IMR-90 (cell line): ENCODE data around the gene PRKN. TPM values are rescaled to one million over a fixed set of nuclear protein-coding genes. Genes with fewer than 3 reads are reported as not detected.

ENCODE experiments used
- ATAC-seq: fragments of 200-7000 bp; cut with Tn5 transposase; 2 replicates; pipeline ENCODE4 v1.9.1; 2020; ENCODE audit warnings: low read depth, mild to moderate bottlenecking, moderate library complexity
- BruUV-seq: library from RNA; stranded (reverse); fragments of 400-500 nt; replicated peaks from 2 replicates; lab custom pipeline; 2021; lab: Mats Ljungman, UMichigan
- CTCF ChIA-PET: fragments of 300-600 bp; formaldehyde crosslinking; extraction: SDS; loops from one replicate; lab custom pipeline; 2021; ENCODE audit warnings: antibody characterized with exemption; lab: Yijun Ruan, JAX
- POLR2A ChIA-PET: fragments of 300-600 bp; sonication (Branson Sonifier 250); formaldehyde crosslinking; loops from one replicate; lab custom pipeline; 2022; ENCODE audit warnings: antibody characterized with exemption; ENCODE audit not compliant: unreplicated experiment; lab: Charles Lee
- DNase-seq: peaks from one replicate; pipeline ENCODE4 v3.0.0; 2013
- H2AFZ ChIP-seq: replicated peaks from 2 replicates; pipeline ENCODE3; 2013; ENCODE audit warnings: low read length, mild to moderate bottlenecking; ENCODE audit not compliant: poor library complexity
- H2AK5ac ChIP-seq: 2 replicates; pipeline ENCODE4 v1.6.1; 2013; ENCODE audit warnings: low read depth, low read length, inconsistent platforms
- H2AK9ac ChIP-seq: replicated peaks from 2 replicates; pipeline ENCODE3; 2013; ENCODE audit warnings: mild to moderate bottlenecking, low read depth, low read length, moderate library complexity; ENCODE audit not compliant: poor library complexity
- H2BK120ac ChIP-seq: 2 replicates; pipeline ENCODE4 v1.6.1; 2013; ENCODE audit warnings: low read depth, low read length, inconsistent platforms
- H2BK15ac ChIP-seq: 3 replicates; pipeline ENCODE4 v1.6.1; 2013; ENCODE audit warnings: low read depth, low read length, inconsistent platforms
- H2BK20ac ChIP-seq: 2 replicates; pipeline ENCODE4 v1.6.1; 2013; ENCODE audit warnings: low read depth, mild to moderate bottlenecking, inconsistent platforms, low read length, moderate library complexity
- H2BK5ac ChIP-seq: 2 replicates; pipeline ENCODE4 v1.6.1; 2013; ENCODE audit warnings: mild to moderate bottlenecking, low read depth, low read length, inconsistent platforms; ENCODE audit not compliant: poor library complexity, severe bottlenecking
- H3K14ac ChIP-seq: replicated peaks from 2 replicates; pipeline ENCODE4 v1.6.1; 2013; ENCODE audit warnings: low read depth, low read length, inconsistent platforms
- H3K18ac ChIP-seq: 2 replicates; pipeline ENCODE4 v1.6.1; 2013; ENCODE audit warnings: low read depth, low read length, control low read depth
- H3K23ac ChIP-seq: 2 replicates; pipeline ENCODE4 v1.6.1; 2013; ENCODE audit warnings: low read depth, low read length, inconsistent platforms
- H3K27ac ChIP-seq: 2 replicates; pipeline ENCODE4 v1.5.1; 2013; ENCODE audit warnings: mild to moderate bottlenecking, control low read depth, low read length; ENCODE audit not compliant: insufficient read depth
- H3K27me3 ChIP-seq: 2 replicates; pipeline ENCODE4 v1.6.1; 2013; ENCODE audit warnings: low read length; ENCODE audit not compliant: control insufficient read depth, insufficient read depth
- H3K36me3 ChIP-seq: 2 replicates; pipeline ENCODE4 v1.6.1; 2013; ENCODE audit warnings: low read length, mixed read lengths; ENCODE audit not compliant: control insufficient read depth, insufficient read depth
- H3K4ac ChIP-seq: 2 replicates; pipeline ENCODE4 v1.6.1; 2013; ENCODE audit warnings: low read depth, low read length, inconsistent platforms
- H3K4me1 ChIP-seq: 2 replicates; pipeline ENCODE4 v1.6.1; 2013; ENCODE audit warnings: low read length, mixed read lengths; ENCODE audit not compliant: control insufficient read depth, insufficient read depth
- H3K4me2 ChIP-seq: 2 replicates; pipeline ENCODE4 v1.6.1; 2013; ENCODE audit warnings: low read depth, mild to moderate bottlenecking, control low read depth, low read length, moderate library complexity
- H3K4me3 ChIP-seq: 2 replicates; pipeline ENCODE4 v1.5.1; 2013; ENCODE audit warnings: low read depth, mild to moderate bottlenecking, control low read depth, low read length, moderate library complexity; ENCODE audit not compliant: insufficient read depth
- H3K56ac ChIP-seq: 2 replicates; pipeline ENCODE4 v1.6.1; 2013; ENCODE audit warnings: low read length, inconsistent platforms; ENCODE audit not compliant: insufficient read depth; ENCODE audit errors: extremely low read depth
- H3K79me1 ChIP-seq, 2 experiments: 2 replicates each; pipeline ENCODE4 v1.6.1; 2013; ENCODE audit warnings: low read length in 2 of 2, inconsistent platforms in 1 of 2, low read depth in 1 of 2
- H3K9ac ChIP-seq: 2 replicates; pipeline ENCODE4 v1.6.1; 2013; ENCODE audit warnings: low read depth, low read length, control low read depth
- H3K9me1 ChIP-seq: 2 replicates; pipeline ENCODE4 v1.6.1; 2013; ENCODE audit warnings: low read length, inconsistent platforms; ENCODE audit not compliant: insufficient read depth
- H3K9me3 ChIP-seq: 2 replicates; pipeline ENCODE4 v1.6.1; 2013; ENCODE audit warnings: low read length; ENCODE audit not compliant: control insufficient read depth, insufficient read depth
- H4K20me1 ChIP-seq: 2 replicates; pipeline ENCODE4 v1.6.1; 2013; ENCODE audit warnings: low read length, inconsistent platforms; ENCODE audit not compliant: insufficient read depth
- H4K5ac ChIP-seq: 2 replicates; pipeline ENCODE4 v1.6.1; 2013; ENCODE audit warnings: mild to moderate bottlenecking, low read depth, low read length, control low read depth
- H4K8ac ChIP-seq, 2 experiments: 2 replicates each; pipeline ENCODE4 v1.6.1; 2013; ENCODE audit warnings: low read depth in 2 of 2, low read length in 2 of 2, control low read depth in 1 of 2, inconsistent platforms in 1 of 2
- H4K91ac ChIP-seq: 2 replicates; pipeline ENCODE4 v1.6.1; 2013; ENCODE audit warnings: low read depth, low read length, inconsistent platforms; ENCODE audit not compliant: insufficient read depth
- BHLHE40 ChIP-seq: fragments of 150-350 bp; IDR thresholded peaks from 2 replicates; pipeline ENCODE4 v1.6.1; 2016; ENCODE audit warnings: mild to moderate bottlenecking, low read depth, low read length
- CEBPB ChIP-seq: IDR thresholded peaks from 2 replicates; pipeline ENCODE4 v1.6.1; 2012; ENCODE audit warnings: low read depth, low read length, improper control_type of control experiment
- CHD1 ChIP-seq: IDR thresholded peaks from 2 replicates; pipeline ENCODE4 v1.6.1; 2012; ENCODE audit warnings: low read depth, low read length, improper control_type of control experiment
- FOS ChIP-seq: fragments of 150-350 bp; IDR thresholded peaks from 2 replicates; pipeline ENCODE4 v1.6.1; 2016; ENCODE audit warnings: low read depth, low read length
- MAFK ChIP-seq: IDR thresholded peaks from 2 replicates; pipeline ENCODE4 v1.6.1; 2012; ENCODE audit warnings: low read depth, low read length, improper control_type of control experiment
- MAZ ChIP-seq: IDR thresholded peaks from 2 replicates; pipeline ENCODE4 v1.6.1; 2012; ENCODE audit warnings: low read depth, mild to moderate bottlenecking, low read length, improper control_type of control experiment, moderate library complexity, borderline replicate concordance
- MXI1 ChIP-seq: IDR thresholded peaks from 2 replicates; pipeline ENCODE4 v1.6.1; 2012; ENCODE audit warnings: low read depth, mild to moderate bottlenecking, low read length, moderate library complexity, borderline replicate concordance
- NFE2L2 ChIP-seq: fragments of 150-350 bp; IDR thresholded peaks from 2 replicates; pipeline ENCODE4 v1.6.1; 2016; ENCODE audit warnings: low read depth, mild to moderate bottlenecking, low read length
- POLR2A ChIP-seq: IDR thresholded peaks from 2 replicates; pipeline ENCODE4 v1.6.1; 2012; ENCODE audit warnings: mild to moderate bottlenecking, low read depth, low read length
- RAD21 ChIP-seq: IDR thresholded peaks from 2 replicates; pipeline ENCODE4 v1.6.1; 2012; ENCODE audit warnings: low read length, improper control_type of control experiment
- RCOR1 ChIP-seq: IDR thresholded peaks from 2 replicates; pipeline ENCODE4 v1.6.1; 2012; ENCODE audit warnings: mild to moderate bottlenecking, low read length, improper control_type of control experiment; ENCODE audit not compliant: insufficient replicate concordance
- RFX5 ChIP-seq: IDR thresholded peaks from 2 replicates; pipeline ENCODE4 v1.8.0; 2012; ENCODE audit warnings: low read depth, mild to moderate bottlenecking, low read length, moderate library complexity
- SMC3 ChIP-seq: fragments of 150-350 bp; IDR thresholded peaks from 2 replicates; pipeline ENCODE4 v1.6.1; 2016; ENCODE audit warnings: low read depth, mild to moderate bottlenecking, antibody characterized with exemption, low read length, moderate library complexity
- WGBS, 2 experiments: methylation state at CpG; one replicate each; pipeline versions ENCODE4 v1.1.5 to v1.1.7; 2013; ENCODE audit warnings: missing lambda C conversion rate in 2 of 2; ENCODE audit not compliant: insufficient read length in 1 of 2; ENCODE audit errors: extremely low coverage in 2 of 2; 5-methylcytosine and 5-hydroxymethylcytosine counted together
- dilution Hi-C: fragments of 300-500 bp; cut with HindIII; formaldehyde crosslinking; loops from one replicate; pipeline ENCODE4 v1.14.3; 2018; ENCODE audit warnings: low sequenced_read_pairs; ENCODE audit not compliant: unreplicated experiment
- in situ Hi-C: fragments of 300-500 bp; cut with MboI; formaldehyde crosslinking; loops from 3 replicates; pipeline ENCODE4 v1.14.3; 2019; ENCODE audit warnings: low sequenced_read_pairs, inconsistent platforms, mixed read lengths
- intact Hi-C: fragments of 100-400 bp; cut with micrococcal nuclease; formaldehyde crosslinking; loops from 2 replicates; pipeline ENCODE4 v1.10.0; 2022
- polyA plus RNA-seq, 3 experiments: library from polyadenylated mRNA; depleted of rRNA; stranded (reverse); fragments of >200 nt; gene quantifications; 2 replicates each; pipeline ENCODE4 v1.2.3, GENCODE V29; 2012; ENCODE audit warnings: low replicate concordance in 1 of 3
- total RNA-seq: library from RNA; depleted of rRNA; stranded (reverse); fragments of >200 nt; gene quantifications from 2 replicates; pipeline ENCODE4 v1.2.3, GENCODE V29; 2012
- TF ChIP-seq, protein P1 (sequence below): fragments of 150-350 bp; IDR thresholded peaks from 2 replicates; pipeline ENCODE4 v1.6.1; 2017; ENCODE audit warnings: mild to moderate bottlenecking, antibody characterized with exemption, low read length, low read depth
- TF ChIP-seq, protein P2 (sequence below): conservative IDR thresholded peaks from 2 replicates; pipeline ENCODE4 v1.5.1; 2012; ENCODE audit warnings: mild to moderate bottlenecking, low read depth, low read length, improper control_type of control experiment
- TF ChIP-seq, protein P3 (sequence below): fragments of 150-350 bp; IDR thresholded peaks from 2 replicates; pipeline ENCODE4 v1.6.1; 2016; ENCODE audit warnings: low read depth, mild to moderate bottlenecking, low read length, moderate library complexity, borderline replicate concordance

Gene PRKN
- total and polyA plus RNA-seq, 2 of the 4 experiments (the other 2 are of a cell fraction), result 0.15 to 0.18 TPM

GRCh38 chr6:162273986-162274385, 453.6 kb downstream of the PRKN start:
- no peaks in the 10 kb centered on the region for H3K4me1 ChIP-seq
- TF ChIP-seq BHLHE40 (no peak), SMC3 (no peak), MAZ (no peak), RFX5 (no peak), CHD1 (no peak), POLR2A (no peak), RCOR1 (no peak), FOS (no peak), RAD21 (no peak), MXI1 (no peak), MAFK (no peak), NFE2L2 (no peak), CEBPB (no peak)
- TF ChIP-seq, protein P1, sequence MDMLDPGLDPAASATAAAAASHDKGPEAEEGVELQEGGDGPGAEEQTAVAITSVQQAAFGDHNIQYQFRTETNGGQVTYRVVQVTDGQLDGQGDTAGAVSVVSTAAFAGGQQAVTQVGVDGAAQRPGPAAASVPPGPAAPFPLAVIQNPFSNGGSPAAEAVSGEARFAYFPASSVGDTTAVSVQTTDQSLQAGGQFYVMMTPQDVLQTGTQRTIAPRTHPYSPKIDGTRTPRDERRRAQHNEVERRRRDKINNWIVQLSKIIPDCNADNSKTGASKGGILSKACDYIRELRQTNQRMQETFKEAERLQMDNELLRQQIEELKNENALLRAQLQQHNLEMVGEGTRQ, result no peak
- TF ChIP-seq, protein P2, sequence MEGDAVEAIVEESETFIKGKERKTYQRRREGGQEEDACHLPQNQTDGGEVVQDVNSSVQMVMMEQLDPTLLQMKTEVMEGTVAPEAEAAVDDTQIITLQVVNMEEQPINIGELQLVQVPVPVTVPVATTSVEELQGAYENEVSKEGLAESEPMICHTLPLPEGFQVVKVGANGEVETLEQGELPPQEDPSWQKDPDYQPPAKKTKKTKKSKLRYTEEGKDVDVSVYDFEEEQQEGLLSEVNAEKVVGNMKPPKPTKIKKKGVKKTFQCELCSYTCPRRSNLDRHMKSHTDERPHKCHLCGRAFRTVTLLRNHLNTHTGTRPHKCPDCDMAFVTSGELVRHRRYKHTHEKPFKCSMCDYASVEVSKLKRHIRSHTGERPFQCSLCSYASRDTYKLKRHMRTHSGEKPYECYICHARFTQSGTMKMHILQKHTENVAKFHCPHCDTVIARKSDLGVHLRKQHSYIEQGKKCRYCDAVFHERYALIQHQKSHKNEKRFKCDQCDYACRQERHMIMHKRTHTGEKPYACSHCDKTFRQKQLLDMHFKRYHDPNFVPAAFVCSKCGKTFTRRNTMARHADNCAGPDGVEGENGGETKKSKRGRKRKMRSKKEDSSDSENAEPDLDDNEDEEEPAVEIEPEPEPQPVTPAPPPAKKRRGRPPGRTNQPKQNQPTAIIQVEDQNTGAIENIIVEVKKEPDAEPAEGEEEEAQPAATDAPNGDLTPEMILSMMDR, result no peak
- TF ChIP-seq, protein P3, sequence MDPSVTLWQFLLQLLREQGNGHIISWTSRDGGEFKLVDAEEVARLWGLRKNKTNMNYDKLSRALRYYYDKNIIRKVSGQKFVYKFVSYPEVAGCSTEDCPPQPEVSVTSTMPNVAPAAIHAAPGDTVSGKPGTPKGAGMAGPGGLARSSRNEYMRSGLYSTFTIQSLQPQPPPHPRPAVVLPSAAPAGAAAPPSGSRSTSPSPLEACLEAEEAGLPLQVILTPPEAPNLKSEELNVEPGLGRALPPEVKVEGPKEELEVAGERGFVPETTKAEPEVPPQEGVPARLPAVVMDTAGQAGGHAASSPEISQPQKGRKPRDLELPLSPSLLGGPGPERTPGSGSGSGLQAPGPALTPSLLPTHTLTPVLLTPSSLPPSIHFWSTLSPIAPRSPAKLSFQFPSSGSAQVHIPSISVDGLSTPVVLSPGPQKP, result no peak
- H2AK9ac ChIP-seq, result no peak overlapping the region
- H3K9me1 ChIP-seq, result no peaks in the 10 kb centered on the region
- in situ Hi-C loops (no loop called here), intact Hi-C loops (no loop called here), dilution Hi-C loops (no loop called here)
- ChIA-PET CTCF (no interaction called here), POLR2A (no interaction called here)
- no peak overlapping the region for H2BK15ac ChIP-seq
- no TSS peak for BruUV-seq
- H3K9ac ChIP-seq, result no peak overlapping the region
- no peaks in the 10 kb centered on the region for H3K27me3 ChIP-seq
- H3K36me3 ChIP-seq, result no peaks in the 10 kb centered on the region
- no peak overlapping the region for H4K91ac ChIP-seq
- no peak overlapping the region for H3K23ac ChIP-seq
- H2AFZ ChIP-seq, result no peak overlapping the region
- no peak overlapping the region for H3K14ac ChIP-seq
- H3K56ac ChIP-seq, result no peak overlapping the region
- H2AK5ac ChIP-seq, result no peak overlapping the region
- H2BK120ac ChIP-seq, result no peak overlapping the region
- no peak overlapping the region for H2BK20ac ChIP-seq
- no peak overlapping the region for H2BK5ac ChIP-seq
- DNase-seq (no peak), ATAC-seq (no peak)
- no peak overlapping the region for H3K4ac ChIP-seq
- no peak overlapping the region for H3K27ac ChIP-seq
- H3K4me2 ChIP-seq, result no peak overlapping the region
- H3K9me3 ChIP-seq, result peaks cover 8% of the 10 kb centered on the region; the same call in 1 of the 2 replicates
- no peaks in the 10 kb centered on the region for H4K20me1 ChIP-seq
- H4K8ac ChIP-seq, result no peak overlapping the region
- H3K4me3 ChIP-seq, result no peak overlapping the region
- no peaks in the 10 kb centered on the region for H3K79me1 ChIP-seq
- no peak overlapping the region for H3K18ac ChIP-seq
- H4K5ac ChIP-seq, result no peak overlapping the region
- WGBS, 2 experiments, result no CpG with 5 or more reads among the region's 2 CpGs
